ENCODE results near the gene INPP5A.

INPP5A gene

DNA sequence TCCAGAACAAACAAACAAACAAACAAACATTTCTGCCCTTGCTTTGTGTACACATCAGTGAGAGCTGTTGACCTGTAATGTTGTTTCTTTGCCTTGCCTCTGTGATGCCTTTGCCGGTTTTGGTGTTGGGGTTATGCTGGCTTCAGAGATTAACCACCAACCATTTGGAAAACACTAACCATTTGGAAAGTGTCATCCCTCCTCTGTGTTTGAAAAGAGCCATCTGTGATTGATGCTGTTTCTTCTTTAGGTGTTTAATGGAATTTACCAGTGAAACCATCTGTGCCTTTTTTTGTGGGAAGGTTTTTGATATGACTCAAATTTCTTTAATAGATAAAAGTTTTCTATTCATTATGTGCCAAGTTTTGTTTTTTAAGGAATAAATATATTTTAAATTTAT, 46.5 kb downstream of the INPP5A start:
- no peak for DNase-seq
- Histone ChIP-seq H3K27me3 (replicated peaks) (no peaks in the 10 kb centered on the region), H3K27ac (no peak overlapping the region), H3K4me3 (ENCODE audit: low read depth, low read length) (no peak overlapping the region), H3K36me3 (replicated peaks) (no peaks in the 10 kb centered on the region)
- TF ChIP-seq, protein P1, sequence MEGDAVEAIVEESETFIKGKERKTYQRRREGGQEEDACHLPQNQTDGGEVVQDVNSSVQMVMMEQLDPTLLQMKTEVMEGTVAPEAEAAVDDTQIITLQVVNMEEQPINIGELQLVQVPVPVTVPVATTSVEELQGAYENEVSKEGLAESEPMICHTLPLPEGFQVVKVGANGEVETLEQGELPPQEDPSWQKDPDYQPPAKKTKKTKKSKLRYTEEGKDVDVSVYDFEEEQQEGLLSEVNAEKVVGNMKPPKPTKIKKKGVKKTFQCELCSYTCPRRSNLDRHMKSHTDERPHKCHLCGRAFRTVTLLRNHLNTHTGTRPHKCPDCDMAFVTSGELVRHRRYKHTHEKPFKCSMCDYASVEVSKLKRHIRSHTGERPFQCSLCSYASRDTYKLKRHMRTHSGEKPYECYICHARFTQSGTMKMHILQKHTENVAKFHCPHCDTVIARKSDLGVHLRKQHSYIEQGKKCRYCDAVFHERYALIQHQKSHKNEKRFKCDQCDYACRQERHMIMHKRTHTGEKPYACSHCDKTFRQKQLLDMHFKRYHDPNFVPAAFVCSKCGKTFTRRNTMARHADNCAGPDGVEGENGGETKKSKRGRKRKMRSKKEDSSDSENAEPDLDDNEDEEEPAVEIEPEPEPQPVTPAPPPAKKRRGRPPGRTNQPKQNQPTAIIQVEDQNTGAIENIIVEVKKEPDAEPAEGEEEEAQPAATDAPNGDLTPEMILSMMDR (IDR thresholded peaks at IDR 0.05; ENCODE audit: low read depth, low read length, missing control alignments): no peak
- in situ Hi-C loops (cut with HindIII; ENCODE audit: low pct_ligation_motif_present, low sequenced_read_pairs): no loop called here

DNA sequence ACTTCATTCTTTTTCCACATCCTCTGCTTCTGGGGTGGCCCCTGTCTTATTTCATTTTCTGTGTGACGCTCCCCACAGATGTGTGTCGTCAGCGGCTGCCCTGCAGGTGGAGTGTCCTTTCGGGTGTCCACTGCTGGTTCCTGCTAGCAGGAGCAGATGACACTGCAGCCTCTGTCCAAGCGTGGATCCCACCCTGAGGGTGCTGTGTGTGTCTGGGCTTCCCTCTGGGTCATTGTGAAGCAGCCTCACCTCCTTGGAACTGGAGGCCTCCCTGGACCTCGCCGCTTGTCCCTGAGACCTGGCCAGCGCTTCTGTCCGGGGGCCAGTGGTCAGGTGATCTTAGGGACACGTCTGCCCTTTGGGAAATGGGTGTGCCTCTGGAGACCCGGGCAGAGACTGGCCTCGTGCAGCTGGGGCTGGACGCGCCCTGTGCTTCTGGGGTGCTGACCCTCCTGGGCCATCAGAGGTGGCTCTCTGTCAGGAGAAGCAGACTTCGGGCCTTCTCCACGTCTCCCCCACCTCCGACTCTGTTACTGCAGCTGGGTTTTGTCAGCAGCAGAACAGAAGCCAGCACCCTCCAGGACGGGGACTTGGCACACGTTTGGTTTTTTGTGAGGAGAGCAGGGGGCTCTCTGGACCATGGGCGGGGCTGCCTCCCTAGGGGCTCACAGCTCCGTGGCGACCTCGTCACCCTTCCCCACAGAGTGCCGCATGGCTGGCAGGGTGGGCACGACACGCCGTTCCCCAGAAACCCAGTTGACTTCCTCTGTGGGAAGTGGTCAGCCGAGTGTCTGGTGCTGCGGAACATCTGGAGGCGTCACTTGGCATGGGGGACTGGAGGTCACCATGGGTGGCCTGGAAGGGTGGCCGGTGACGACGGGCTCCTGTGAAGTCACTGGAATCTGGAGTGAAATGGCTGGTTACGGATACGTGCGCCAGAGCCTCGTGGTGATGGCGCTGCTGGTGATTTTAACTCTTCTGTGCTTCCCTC, 48.4 kb downstream of the INPP5A start:
- Histone ChIP-seq H3K27ac (no peak overlapping the region), H3K27me3 (replicated peaks) (no peaks in the 10 kb centered on the region), H3K36me3 (replicated peaks) (no peaks in the 10 kb centered on the region), H3K4me3 (ENCODE audit: low read depth, low read length) (no peak overlapping the region)
- DNase-seq: no peak
- in situ Hi-C loops (cut with HindIII; ENCODE audit: low pct_ligation_motif_present, low sequenced_read_pairs): no loop called here
- TF ChIP-seq, protein P1 (IDR thresholded peaks at IDR 0.05; ENCODE audit: low read depth, low read length, missing control alignments): no peak

DNA sequence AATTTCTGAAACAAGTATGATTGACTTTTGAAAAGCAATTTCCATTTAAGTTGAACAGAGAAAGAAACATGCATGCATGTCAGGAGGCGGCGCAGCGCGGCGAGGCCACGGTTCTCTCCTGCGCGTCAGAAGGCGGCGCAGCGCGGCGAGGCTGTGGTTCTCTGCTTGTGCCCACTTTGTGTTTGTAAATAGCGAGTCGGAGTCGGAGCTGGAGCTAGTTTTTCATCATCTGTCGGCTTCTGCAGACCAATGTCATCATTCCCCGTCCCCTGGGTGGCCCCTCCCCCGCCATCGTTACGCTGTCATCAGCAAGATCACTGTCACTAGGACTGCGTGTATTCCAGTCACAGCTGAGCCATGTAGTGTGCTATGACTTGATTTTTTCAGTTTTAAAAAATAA, 49.2 kb downstream of the INPP5A start:
- no peak for DNase-seq
- in situ Hi-C loops (cut with HindIII; ENCODE audit: low pct_ligation_motif_present, low sequenced_read_pairs): no loop called here
- TF ChIP-seq, protein P1 (IDR thresholded peaks at IDR 0.05; ENCODE audit: low read depth, low read length, missing control alignments): no peak
- H3K27ac ChIP-seq: no peak overlapping the region
- no peak overlapping the region for H3K4me3 ChIP-seq (ENCODE audit: low read depth, low read length)
- no peaks in the 10 kb centered on the region for H3K27me3 ChIP-seq (replicated peaks)
- H3K36me3 ChIP-seq (replicated peaks): no peaks in the 10 kb centered on the region

- H3K27me3 ChIP-seq (replicated peaks): no peaks in the 10 kb centered on the region
- H3K4me3 ChIP-seq (ENCODE audit: low read depth, low read length): no peak overlapping the region
- H3K27ac ChIP-seq: no peak overlapping the region
- H3K36me3 ChIP-seq (replicated peaks): no peaks in the 10 kb centered on the region
- TF ChIP-seq, protein P1 (IDR thresholded peaks at IDR 0.05; ENCODE audit: low read depth, low read length, missing control alignments): no peak
- no peak for DNase-seq
- in situ Hi-C loops (cut with HindIII; ENCODE audit: low pct_ligation_motif_present, low sequenced_read_pairs): no loop called here
Measured at GRCh38 chr10:132587175-132587574, 49.6 kb downstream of the INPP5A start.

- no peaks in the 10 kb centered on the region for H3K27me3 ChIP-seq (replicated peaks)
- H3K4me3 ChIP-seq (ENCODE audit: low read depth, low read length): no peak overlapping the region
- peak; percentile 23 for DNase-seq
- in situ Hi-C loops (cut with HindIII; ENCODE audit: low pct_ligation_motif_present, low sequenced_read_pairs): no loop called here
- peak overlapping the region; percentile 21 for H3K27ac ChIP-seq
- TF ChIP-seq, protein P1 (IDR thresholded peaks at IDR 0.05; ENCODE audit: low read depth, low read length, missing control alignments): no peak
- H3K36me3 ChIP-seq (replicated peaks): no peaks in the 10 kb centered on the region
Measured at GRCh38 chr10:132588301-132589013, 50.9 kb downstream of the INPP5A start.
